ENCODE data around the gene CNDP1.

CNDP1 gene

DNA sequence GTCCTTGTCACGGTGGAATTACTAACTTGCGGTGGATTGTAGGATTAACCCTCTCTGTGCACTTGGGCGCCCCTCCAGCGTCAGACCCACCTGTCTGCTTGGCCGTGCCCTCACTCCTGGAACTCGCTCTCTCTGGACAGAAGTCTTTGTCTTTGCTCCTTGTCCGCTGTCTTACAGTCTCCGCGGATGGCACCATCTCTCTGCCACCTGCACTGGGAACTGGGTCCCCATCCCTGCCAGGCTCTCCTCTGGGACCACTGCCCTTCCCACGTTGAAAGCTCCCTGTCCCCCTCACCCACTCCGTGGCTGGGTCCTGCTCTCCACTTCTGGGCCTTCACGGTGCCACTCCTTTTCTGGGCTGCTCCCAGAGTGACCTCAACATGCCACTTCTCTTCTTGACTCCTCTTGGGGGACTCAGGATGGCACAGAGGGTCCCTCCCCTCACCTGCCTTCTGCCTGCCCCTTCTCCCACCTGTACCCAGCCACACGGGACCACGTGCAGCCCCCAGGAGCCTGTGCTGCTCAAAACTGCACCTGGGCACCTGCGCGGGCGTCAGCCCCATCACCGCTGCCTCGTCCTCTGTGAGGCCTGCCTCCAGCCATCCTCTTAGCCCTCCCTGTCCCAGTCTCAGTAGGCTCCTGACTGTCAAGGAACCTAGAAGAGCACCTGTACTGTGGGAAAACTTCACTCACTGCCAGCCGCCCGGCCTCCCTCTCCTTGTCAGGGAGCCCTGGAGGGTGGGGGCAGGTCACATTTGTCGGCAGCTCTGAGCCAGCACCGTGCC is 27.0 kb upstream of the CNDP1 start:
- no peak for DNase-seq

DNA sequence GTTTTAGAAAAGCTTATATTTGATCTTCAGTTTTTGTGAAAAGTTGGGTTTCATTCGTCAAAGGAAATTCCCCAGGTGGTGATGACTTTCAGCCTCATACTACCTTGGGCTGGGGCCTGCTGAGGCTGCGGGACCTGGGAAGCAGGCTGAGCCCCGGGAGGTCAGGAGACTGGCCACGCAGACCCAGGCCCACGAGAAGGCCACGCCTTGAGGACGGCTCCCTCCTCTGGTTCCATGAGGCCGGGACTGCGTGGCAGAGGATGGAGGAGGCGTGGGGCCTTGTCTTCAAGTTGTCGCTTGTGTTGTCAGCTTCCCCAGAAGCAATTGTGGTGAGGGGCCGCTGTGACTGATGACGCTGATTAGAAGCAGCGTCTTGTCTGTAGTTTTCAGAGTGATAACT is 26.4 kb upstream of the CNDP1 start:
- no peak for DNase-seq

DNA sequence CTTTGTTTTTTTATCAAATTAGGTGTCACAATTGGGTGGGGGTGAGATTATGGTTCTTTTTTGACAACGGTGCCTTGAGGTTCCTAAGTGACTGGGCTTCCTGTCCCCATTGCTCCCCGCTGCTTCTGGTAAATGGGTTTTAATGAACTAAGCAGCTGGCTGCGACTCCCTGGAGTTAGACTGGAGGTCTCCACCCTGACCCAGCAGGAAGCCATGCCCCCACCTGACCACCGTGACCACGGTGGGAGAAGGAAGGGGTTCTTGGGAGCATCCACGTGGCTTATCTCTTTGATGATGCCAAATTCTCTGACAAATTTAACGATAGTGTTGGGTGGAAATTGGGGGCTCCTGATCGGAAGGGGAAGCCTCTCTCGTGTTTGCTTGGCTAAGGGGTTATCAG is 25.9 kb upstream of the CNDP1 start:
- DNase-seq = no peak

DNA sequence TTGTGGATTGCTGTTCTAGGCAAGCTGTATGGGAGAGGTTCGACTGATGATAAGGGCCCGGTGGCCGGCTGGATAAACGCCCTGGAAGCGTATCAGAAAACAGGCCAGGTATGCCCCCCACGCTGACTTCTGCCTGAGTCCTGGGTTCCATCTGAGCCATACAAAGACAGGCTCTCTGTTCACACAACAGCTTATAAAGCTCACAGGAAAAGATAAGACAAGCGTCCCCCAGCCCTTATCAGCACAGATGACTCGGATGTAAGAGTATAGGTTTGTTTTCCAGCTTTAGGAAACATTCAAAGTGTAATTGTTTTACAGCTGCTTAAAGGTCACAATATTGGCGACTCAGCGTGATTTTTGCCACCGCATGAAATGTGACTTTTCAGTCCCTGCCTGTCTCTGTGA is 25.5 kb upstream of the CNDP1 start:
- DNase-seq = no peak

DNA sequence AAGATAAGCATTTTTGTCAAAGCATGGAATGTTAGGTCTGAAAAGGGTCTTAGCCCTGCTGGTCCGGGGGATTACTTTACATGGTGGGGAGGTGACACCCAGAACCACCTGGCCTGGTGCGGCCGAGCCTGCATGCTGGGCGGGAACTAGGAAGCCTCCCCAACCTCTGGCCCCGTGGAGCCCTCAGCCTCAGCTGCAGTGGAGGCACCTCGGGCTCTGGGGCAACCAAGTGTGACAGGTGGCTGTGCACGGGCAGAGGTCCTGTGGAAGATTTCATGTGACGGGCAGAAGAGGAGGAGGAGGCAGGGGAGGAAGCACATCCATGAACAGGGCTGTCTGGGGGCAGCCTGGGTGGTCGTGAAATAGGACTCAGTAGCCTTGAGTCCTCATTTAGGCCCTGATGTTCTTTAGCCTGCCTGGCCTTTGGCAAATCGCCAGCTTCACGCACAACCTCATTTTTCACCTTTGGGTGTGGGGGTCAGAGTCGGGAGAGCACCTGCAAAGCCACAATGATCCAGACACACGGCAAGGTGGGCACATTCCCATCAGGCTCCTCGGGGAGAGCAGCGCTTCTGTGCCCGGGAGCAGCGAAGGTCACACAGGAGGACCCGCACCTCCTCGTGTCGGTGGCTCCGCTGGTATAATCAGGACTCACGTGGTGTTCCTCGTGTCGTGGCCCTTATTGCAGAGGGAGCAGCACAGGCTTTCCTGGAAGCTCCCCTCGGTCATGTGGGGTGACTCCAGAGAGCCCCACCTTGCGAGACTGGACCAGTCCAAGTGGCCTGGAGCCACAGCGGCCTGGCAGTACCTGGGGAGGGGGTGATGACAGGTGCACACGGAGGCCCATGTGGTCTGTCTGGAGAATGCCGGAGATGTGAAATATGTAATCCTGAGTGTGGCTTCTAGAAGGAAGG is 24.2 kb upstream of the CNDP1 start:
- no peak for DNase-seq

DNA sequence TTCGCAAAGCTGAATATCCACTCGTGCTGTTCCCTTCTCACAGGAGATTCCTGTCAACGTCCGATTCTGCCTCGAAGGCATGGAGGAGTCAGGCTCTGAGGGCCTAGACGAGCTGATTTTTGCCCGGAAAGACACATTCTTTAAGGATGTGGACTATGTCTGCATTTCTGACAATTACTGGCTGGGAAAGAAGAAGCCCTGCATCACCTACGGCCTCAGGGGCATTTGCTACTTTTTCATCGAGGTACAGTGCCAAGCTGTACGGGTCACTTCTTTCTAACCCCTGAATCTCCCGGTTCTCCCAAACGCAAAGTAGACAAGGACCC is 23.6 kb upstream of the CNDP1 start:
- DNase-seq = no peak

DNA sequence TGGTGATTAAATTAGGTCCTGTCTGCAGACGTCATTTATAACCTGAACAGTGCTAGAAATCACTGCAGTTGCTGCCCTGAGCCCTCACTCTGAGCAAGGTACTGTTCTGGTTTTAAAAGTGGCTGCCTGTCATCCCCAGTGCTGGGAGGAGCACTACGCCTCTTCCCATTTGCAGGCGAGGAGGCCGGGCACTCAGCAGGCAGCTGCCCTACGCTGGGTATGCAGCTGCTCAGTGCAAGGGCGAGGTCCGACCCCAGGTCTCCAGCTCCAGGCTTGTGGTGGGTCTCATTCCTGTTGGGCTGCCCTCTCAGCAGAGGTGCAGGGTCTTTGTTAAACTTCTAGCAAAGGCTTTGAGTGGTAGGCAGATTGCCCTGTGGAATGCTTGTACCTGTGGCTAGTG is 22.5 kb upstream of the CNDP1 start:
- no peak for DNase-seq

DNA sequence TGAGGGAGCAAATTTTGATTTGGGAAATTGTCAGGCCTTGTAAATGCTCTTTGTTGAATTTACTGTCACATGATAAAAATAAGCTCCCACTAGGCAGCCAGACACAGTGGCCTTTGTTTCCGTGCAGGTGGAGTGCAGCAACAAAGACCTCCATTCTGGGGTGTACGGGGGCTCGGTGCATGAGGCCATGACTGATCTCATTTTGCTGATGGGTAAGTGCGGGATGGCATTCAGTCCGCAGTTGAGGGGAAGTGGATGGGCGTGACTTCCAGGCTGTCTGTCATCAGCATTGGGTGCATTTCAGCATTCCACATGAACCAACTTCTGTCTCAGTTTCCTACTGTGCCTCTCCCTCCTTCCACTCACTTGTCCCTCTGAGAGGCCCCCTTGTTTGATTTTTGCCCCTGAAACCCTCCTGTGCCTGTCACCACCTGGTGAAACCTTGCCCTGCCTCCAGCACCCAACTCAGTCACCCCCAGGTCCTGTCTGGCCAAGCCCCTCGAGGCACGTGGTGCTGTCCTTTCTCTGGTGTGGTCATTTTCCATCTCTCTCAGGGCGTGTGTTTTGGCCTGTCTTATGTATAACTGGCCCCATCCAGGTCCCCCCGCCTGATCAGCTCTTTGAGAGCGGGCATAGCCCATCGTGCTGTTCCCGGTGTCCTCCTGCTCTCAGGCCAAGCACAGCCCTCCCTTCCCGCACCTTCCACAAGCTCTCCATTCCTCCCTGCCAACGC is 21.8 kb upstream of the CNDP1 start:
- DNase-seq = no peak

DNA sequence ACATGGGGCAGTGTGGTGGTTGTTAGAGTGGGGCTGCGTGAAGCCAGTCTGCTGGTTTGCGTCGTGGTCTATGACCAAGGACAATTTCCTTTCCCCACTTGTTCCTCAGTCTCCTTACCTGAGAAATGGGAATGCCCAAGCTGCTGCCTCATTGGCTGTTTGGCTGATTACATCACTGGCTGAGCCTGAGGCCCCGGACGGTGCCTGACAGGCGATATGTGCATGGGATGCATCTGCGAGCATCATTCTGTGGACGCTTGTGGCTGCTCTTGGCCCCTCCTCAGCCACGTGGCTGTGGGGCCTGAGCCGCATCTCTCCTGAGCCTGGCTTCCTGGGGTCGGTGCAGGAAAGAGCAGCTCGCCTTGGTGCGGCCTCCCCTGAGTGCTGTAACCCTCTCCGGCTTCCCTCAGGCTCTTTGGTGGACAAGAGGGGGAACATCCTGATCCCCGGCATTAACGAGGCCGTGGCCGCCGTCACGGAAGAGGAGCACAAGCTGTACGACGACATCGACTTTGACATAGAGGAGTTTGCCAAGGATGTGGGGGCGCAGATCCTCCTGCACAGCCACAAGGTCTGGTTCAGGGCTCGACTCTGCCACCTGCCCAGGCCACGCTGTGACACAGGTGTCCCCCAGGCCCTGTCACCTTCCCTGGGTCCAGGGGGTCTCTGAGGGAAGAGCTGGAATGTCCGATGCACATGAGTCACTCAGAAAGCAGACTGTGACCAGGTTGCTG is 21.0 kb upstream of the CNDP1 start:
- no peak for DNase-seq

DNA sequence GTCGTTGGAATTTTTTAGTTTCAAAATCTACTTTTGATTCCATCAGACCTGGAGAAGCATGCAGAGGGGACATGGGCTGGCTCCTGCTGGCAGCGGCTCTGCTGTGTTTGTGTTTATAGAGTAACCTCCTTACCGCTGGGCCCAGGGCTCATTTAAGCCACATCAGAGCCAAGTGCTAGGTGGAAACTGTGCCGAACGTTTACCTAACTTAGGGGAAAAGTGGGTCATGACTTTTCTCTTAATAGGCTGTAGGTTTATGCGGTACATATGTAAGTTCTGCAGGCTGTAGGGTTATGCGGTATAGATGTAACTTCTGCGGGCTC is 20.5 kb upstream of the CNDP1 start:
- DNase-seq = no peak

DNA sequence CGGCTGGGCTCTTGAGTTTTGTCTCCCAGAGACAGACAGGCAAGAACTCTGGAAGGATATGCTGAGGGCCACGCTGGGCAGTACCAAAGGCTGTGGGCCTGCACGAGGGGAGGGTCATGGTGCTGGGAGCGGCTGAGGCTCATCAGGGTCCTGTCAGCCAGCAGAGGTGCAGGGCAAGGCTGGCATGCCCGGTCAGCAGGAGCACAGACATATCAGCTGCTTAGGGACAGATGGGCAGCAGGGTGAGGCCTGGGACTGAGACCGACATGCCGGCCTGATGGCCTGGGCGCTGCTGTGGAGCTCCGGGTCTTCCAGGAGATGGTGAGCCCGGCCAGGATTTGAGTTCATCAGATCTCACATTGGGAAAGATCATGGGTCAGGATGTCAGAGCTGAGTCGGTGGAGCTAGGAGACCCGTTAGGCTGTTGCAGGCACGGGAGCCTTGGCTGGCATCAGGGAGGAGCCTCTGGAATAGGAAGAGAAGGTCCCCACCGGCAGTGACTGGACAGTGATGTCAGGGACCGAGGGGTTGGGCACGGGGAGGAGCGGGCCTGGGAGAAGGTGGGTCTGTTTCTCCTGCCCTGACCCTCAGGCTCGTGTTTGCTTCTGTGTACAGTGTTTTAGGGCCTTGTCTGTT is 19.3 kb upstream of the CNDP1 start:
- DNase-seq = no peak

DNA sequence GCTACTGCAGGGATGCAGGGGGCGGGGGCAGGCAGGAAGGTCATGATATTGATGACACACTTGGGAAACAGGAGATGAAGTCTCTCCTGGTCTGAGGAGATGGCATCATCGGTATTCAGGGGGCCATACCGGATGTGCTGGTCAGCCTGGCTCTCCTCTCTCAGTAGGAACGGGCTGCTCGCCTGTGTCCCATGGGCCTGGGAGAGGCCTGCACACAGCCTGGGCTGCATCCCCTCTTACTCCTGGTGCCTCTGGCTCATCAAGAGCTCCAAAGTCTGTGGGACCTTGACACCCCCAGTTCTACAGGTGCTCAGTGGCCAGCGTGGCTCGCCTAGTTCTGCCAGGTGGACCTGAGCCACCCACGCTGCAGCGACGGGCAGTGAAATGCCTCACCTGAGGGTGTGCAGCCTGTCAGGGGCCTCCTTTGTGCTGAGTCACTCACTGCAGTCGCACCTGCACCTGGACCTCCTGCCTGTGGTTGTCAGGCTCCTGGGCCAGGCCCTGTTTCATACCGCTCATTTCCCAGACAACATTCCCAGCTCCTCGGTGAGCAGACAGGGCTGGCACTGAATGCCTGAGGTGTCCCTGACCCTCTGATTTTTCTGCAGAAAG is 18.6 kb upstream of the CNDP1 start:
- no peak for DNase-seq

DNA sequence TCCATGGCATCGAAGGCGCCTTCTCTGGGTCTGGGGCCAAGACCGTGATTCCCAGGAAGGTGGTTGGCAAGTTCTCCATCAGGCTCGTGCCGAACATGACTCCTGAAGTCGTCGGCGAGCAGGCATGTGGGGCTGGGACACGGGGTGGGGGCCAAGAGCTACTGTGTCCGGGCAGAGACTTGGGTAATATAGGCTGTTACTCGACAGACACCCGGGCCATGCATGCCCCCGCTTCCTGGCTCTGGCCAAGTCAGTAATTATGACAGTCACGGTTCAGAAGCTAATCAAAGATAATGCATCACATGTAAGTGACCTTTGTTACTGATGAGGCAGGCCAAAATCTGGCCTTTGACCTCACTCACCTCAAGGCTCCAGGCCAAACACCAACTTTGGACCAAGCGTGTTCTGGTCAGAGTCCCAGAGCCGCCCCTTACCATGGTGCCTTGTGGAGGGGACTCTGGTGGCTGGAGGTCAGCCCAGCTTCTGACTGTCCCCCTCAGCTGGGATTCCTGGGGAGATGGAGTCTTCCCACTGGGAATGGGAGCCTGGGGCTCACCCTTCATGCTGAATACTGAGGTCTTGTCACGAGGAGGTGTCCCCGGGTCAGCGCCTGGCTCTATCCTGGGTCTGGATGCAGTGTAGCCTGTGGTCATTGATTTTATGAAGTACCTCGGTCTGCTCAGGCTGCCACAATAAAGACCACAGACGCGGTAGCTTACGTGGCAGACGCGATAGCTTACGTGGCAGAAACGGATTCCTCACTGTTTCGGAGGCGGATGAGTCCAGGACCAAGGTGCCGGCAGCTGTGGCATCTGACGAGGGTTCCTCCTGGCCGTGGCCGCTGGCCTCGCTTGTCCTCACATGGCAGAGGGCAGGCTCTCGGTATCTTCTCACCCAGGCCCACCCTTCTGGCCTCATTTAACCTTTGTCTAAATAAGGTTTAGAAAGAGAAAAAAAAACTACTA is 17.7 kb upstream of the CNDP1 start:
- no peak for DNase-seq

DNA sequence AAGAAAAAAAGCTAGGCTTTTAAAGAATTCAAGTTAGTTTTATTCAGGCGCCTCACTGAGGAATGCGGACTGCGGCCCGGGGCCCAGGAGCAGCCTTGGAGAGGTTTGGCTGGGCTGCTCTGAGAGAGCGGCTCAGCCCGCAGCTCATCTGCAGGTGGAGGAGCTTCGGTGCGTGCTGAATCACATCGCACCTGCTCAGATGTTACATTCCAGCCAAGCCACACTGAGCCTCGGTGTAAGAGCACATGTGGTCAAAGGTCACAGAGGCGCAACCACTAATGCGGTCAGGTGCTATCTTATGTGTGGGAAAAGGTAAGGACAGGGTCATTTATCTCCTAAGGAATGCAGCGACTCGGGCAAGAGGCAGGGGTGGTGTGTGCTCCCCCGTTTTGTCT is 17.1 kb upstream of the CNDP1 start:
- no peak for DNase-seq

DNA sequence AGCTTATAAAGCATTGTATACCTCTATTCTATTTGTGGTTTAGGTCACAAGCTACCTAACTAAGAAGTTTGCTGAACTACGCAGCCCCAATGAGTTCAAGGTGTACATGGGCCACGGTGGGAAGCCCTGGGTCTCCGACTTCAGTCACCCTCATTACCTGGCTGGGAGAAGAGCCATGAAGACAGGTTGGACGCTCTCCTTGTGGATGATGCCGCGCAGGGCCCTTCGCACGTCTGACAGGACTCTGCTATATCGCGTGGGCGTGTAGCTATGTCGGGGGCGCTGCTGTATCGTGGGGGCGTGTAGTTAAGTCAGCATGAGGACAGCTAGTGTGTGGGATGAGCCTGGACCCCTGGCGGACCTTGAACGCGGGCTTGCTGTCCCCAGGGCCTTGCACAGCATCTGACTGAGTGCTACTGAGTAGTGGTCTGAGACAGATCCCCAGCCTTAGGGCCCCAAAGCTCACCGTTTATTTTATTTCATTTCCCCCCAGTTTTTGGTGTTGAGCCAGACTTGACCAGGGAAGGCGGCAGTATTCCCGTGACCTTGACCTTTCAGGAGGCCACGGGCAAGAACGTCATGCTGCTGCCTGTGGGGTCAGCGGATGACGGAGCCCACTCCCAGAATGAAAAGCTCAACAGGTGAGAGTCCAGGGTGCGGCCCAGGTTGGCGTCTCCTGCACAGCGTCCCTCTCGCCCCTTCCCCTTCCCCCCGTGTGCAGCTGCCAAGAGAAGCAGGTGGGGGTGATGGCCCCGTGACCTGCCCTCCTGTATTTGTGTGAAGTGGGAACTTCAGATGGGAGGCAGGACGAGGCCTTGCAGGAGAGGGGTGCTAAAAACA is 15.6 kb upstream of the CNDP1 start:
- no peak for DNase-seq

DNA sequence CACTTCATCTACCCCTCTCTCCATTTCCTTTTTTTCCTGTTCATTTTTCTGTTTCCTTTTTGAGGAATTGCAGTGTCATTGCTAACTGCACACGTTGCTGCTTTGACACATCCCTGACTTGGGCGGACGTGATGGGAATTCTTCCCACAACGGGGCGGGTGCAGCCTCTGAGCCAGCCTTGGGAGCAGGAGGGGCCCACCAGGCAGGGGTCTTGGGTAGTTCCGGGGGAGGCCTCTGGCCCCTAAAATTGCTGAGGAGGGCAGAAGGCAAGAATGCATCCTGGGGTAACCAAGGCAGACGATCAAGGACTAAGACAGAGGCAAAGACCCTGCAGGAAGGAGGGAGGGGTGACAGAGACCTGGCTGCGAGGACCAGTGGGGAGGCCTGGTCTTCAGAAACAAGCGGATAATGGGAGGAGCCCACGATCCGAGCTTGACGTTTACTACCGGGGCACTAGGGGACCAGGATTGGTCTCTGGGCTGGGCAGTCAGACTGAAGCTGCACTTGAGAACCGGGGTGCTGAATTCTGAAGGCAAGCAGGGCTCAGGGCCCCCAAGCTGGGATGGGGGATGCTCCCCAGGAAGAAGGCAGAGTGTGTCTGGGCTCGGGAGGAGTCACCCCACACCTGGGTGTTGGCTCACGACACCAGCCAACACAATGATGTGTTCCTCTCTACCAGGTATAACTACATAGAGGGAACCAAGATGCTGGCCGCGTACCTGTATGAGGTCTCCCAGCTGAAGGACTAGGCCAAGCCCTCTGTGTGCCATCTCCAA is 14.8 kb upstream of the CNDP1 start:
- DNase-seq = no peak

DNA sequence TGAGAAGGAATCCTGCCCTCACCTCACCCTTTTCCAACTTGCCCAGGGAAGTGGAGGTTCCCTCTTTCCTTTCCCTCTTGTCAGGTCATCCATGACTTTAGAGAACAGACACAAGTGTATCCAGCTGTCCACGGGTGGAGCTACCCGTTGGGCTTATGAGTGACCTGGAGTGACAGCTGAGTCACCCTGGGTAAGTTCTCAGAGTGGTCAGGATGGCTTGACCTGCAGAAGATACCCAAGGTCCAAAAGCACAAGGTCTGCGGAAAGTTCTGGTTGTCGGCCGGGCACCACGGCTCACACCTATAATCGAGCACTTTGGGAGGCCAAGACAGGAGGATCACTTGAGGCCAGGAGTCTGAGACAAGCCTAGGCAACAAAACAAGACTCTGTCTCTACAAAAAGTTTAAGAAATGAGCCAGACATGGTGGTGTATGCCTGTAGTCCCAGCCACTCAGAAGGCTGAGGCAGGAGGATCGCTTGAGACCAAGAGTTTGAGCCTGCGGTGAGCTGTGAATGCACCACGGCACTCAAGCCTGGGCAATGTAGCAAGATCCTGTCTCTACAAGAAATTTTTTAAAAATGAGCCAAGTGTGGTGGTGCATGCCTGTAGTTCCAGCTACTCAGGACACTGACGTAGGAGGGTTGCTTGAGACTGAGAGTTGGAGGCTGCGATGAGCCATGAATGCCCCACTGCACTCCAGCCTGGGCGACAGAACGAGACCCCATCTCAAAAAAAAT is 14.0 kb upstream of the CNDP1 start:
- DNase-seq = no peak

DNA sequence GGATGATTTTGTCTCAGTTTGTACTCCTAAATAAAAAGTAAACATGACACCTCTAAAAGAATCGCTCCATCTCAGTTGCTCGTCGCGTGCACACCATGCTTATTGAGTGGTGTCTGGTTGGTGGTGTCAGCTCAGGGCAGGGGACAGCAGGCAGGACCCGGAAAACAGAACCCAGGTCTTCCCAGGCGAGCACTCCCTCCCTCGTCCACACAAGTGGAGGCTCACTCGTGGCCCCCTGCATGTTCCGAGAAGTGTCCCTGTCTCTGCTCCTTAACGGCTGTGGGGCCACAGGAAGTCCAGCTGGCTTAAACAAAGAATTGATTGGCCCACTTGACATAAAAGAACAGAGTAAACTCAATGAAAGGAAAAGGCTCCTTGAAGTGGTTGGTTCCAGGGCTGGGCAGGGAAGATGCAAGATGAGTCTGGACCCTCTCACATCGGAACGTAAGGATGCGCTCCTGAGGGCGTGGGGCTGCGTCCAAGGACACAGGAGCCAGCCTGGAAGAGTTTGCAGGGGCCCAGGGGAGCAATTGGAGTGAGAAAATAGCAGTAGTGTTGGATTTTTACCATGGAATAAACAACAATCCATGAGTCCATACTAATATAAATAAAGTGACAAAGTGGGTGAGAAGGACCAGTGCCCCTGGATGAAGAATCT is 13.1 kb upstream of the CNDP1 start:
- no peak for DNase-seq
